Activated naive CD4-positive, alpha-beta T cell treated with anti-CD3 and anti-CD28 coated beads, Interleukin-2, amount 50 U/mL, for 72 hours (primary cell): ENCODE data around the gene KLF13. TPM values are rescaled to one million over a fixed set of nuclear protein-coding genes. Genes with fewer than 3 reads are reported as not detected.

ENCODE experiments used
- ATAC-seq, 2 donors: fragments of 150-1000 bp; cut with Tn5 transposase; 2 replicates each; pipeline ENCODE4 v1.10.0; 2021; ENCODE audit warnings: mild to moderate bottlenecking in 2 of 2, moderate library complexity in 2 of 2
- DNase-seq, 2 donors: peaks; one replicate each; pipeline ENCODE4 v3.0.0; 2021 to 2022; ENCODE audit warnings: low spot score in 2 of 2
- H3K27ac Mint-ChIP-seq, 2 donors: one replicate each; pipeline ENCODE4 v1.8.0; 2022; ENCODE audit warnings: mild to moderate bottlenecking in 2 of 2, mixed read lengths in 2 of 2
- H3K36me3 Mint-ChIP-seq, 2 donors: one replicate each; pipeline ENCODE4 v1.8.0; 2022; ENCODE audit warnings: mixed read lengths in 2 of 2
- H3K9me3 Mint-ChIP-seq, 2 donors: one replicate each; pipeline ENCODE4 v1.8.0; 2022; ENCODE audit warnings: mixed read lengths in 2 of 2
- total RNA-seq, 2 donors: library from RNA; stranded (reverse); gene quantifications; one replicate each; pipeline ENCODE4 v1.2.3, GENCODE V29; 2022

Gene KLF13
- total RNA-seq, 2 donors from 2014 or later: 124 to 161 TPM

- Mint-ChIP-seq H3K36me3 (no peaks in the 10 kb centered on the region), H3K9me3 (no peaks in the 10 kb centered on the region), H3K27ac (no peak overlapping the region)
- peak in 1 of 2 donors; percentile 44 for DNase-seq
- ATAC-seq: no peak
Measured at GRCh38 chr15:31307270-31308184, 19.1 kb upstream of the KLF13 start.

GRCh38 chr15:31308185-31308639 lies 18.4 kb upstream of the KLF13 start:
- H3K27ac Mint-ChIP-seq: no peak overlapping the region
- ATAC-seq (no peak), DNase-seq (peak in 1 of 2 donors; percentile 47)

GRCh38 chr15:31309893-31310606 lies 16.6 kb upstream of the KLF13 start:
- DNase-seq (no peak), ATAC-seq (no peak)
- Mint-ChIP-seq H3K36me3 (no peaks in the 10 kb centered on the region), H3K27ac (peak overlapping the region in 1 of 2 donors; percentile 83), H3K9me3 (peaks cover 0 to 8% of the 10 kb centered on the region in 2 donors)

More at GRCh38 chr15:31308185-31308639, 18.4 kb upstream of the KLF13 start:
- H3K9me3 Mint-ChIP-seq: peaks cover 0 to 2% of the 10 kb centered on the region in 2 donors
- H3K36me3 Mint-ChIP-seq: no peaks in the 10 kb centered on the region

- DNase-seq: peak in 1 of 2 donors; percentile 46
- no peak for ATAC-seq
- peaks cover 0 to 8% of the 10 kb centered on the region in 2 donors for H3K9me3 Mint-ChIP-seq
- H3K36me3 Mint-ChIP-seq: no peaks in the 10 kb centered on the region
- H3K27ac Mint-ChIP-seq: no peak overlapping the region
Measured at GRCh38 chr15:31311735-31312619, 14.7 kb upstream of the KLF13 start.

GRCh38 chr15:31313223-31313622 lies 13.4 kb upstream of the KLF13 start:
- H3K9me3 Mint-ChIP-seq: peaks cover 0 to 8% of the 10 kb centered on the region in 2 donors
- DNase-seq (no peak), ATAC-seq (no peak)
- no peaks in the 10 kb centered on the region for H3K36me3 Mint-ChIP-seq
- no peak overlapping the region for H3K27ac Mint-ChIP-seq

- Mint-ChIP-seq H3K36me3 (no peaks in the 10 kb centered on the region), H3K27ac (no peak overlapping the region), H3K9me3 (peaks cover 0 to 8% of the 10 kb centered on the region in 2 donors)
- DNase-seq (no peak), ATAC-seq (no peak)
Measured at GRCh38 chr15:31314380-31314779, 12.3 kb upstream of the KLF13 start.

- DNase-seq: no peak
- ATAC-seq: peak; percentile 40 to 97
- H3K27ac Mint-ChIP-seq: peak overlapping the region in 1 of 2 donors; percentile 61
- H3K9me3 Mint-ChIP-seq: peaks cover 0 to 11% of the 10 kb centered on the region in 2 donors
- peaks cover 3 to 5% of the 10 kb centered on the region in 2 donors for H3K36me3 Mint-ChIP-seq
Measured at GRCh38 chr15:31316135-31316795, 10.4 kb upstream of the KLF13 start.

GRCh38 chr15:31317017-31317416 lies 9.6 kb upstream of the KLF13 start:
- Mint-ChIP-seq H3K9me3 (peaks cover 0 to 16% of the 10 kb centered on the region in 2 donors), H3K27ac (peak overlapping the region in 1 of 2 donors; percentile 61), H3K36me3 (peaks cover 6 to 13% of the 10 kb centered on the region in 2 donors)
- DNase-seq: no peak
- no peak for ATAC-seq

GRCh38 chr15:31317421-31318327 lies 9.0 kb upstream of the KLF13 start:
- H3K27ac Mint-ChIP-seq: no peak overlapping the region
- ATAC-seq (no peak), DNase-seq (no peak)
- H3K36me3 Mint-ChIP-seq: peaks cover 6 to 14% of the 10 kb centered on the region in 2 donors
- H3K9me3 Mint-ChIP-seq: peaks cover 0 to 16% of the 10 kb centered on the region in 2 donors

GRCh38 chr15:31318429-31318828 lies 8.2 kb upstream of the KLF13 start:
- DNase-seq: no peak
- H3K36me3 Mint-ChIP-seq: peaks cover 6 to 14% of the 10 kb centered on the region in 2 donors
- peaks cover 0 to 12% of the 10 kb centered on the region in 2 donors for H3K9me3 Mint-ChIP-seq
- no peak overlapping the region for H3K27ac Mint-ChIP-seq
- ATAC-seq: no peak

GRCh38 chr15:31320022-31320421 lies 6.6 kb upstream of the KLF13 start:
- Mint-ChIP-seq H3K9me3 (peaks cover 0 to 8% of the 10 kb centered on the region in 2 donors), H3K36me3 (peaks cover 6 to 14% of the 10 kb centered on the region in 2 donors), H3K27ac (no peak overlapping the region)
- DNase-seq: no peak
- no peak for ATAC-seq

GRCh38 chr15:31321418-31321817 lies 5.2 kb upstream of the KLF13 start:
- H3K27ac Mint-ChIP-seq: no peak overlapping the region
- no peak for DNase-seq
- ATAC-seq: no peak
- peaks cover 0 to 8% of the 10 kb centered on the region in 2 donors for H3K9me3 Mint-ChIP-seq
- H3K36me3 Mint-ChIP-seq: peaks cover 6 to 14% of the 10 kb centered on the region in 2 donors

- Mint-ChIP-seq H3K27ac (no peak overlapping the region), H3K36me3 (peaks cover 6 to 14% of the 10 kb centered on the region in 2 donors), H3K9me3 (peaks cover 0 to 8% of the 10 kb centered on the region in 2 donors)
- DNase-seq (no peak), ATAC-seq (no peak)
Measured at GRCh38 chr15:31322504-31322903, 4.1 kb upstream of the KLF13 start.

GRCh38 chr15:31323627-31324026 lies 3.0 kb upstream of the KLF13 start:
- H3K9me3 Mint-ChIP-seq: peaks cover 0 to 8% of the 10 kb centered on the region in 2 donors
- ATAC-seq: no peak
- H3K27ac Mint-ChIP-seq: no peak overlapping the region
- peaks cover 8 to 19% of the 10 kb centered on the region in 2 donors for H3K36me3 Mint-ChIP-seq
- no peak for DNase-seq

- peaks cover 0 to 8% of the 10 kb centered on the region in 2 donors for H3K9me3 Mint-ChIP-seq
- H3K36me3 Mint-ChIP-seq: peaks cover 13 to 24% of the 10 kb centered on the region in 2 donors
- ATAC-seq: no peak
- H3K27ac Mint-ChIP-seq: peak overlapping the region in 1 of 2 donors; percentile 75
- no peak for DNase-seq
Measured at GRCh38 chr15:31324186-31324585, 2.4 kb upstream of the KLF13 start.
